ENCODE data around the gene HTATIP2. TPM values are rescaled to one million over a fixed set of nuclear protein-coding genes. Genes with fewer than 3 reads are reported as not detected.

HTATIP2 gene
- total and polyA plus RNA-seq, 9 of the 15 experiments (the other 6 are each of a cell fraction or from before 2014, with no cell fraction given), result 48.3 to 90.9 (median 64.4) TPM

DNA sequence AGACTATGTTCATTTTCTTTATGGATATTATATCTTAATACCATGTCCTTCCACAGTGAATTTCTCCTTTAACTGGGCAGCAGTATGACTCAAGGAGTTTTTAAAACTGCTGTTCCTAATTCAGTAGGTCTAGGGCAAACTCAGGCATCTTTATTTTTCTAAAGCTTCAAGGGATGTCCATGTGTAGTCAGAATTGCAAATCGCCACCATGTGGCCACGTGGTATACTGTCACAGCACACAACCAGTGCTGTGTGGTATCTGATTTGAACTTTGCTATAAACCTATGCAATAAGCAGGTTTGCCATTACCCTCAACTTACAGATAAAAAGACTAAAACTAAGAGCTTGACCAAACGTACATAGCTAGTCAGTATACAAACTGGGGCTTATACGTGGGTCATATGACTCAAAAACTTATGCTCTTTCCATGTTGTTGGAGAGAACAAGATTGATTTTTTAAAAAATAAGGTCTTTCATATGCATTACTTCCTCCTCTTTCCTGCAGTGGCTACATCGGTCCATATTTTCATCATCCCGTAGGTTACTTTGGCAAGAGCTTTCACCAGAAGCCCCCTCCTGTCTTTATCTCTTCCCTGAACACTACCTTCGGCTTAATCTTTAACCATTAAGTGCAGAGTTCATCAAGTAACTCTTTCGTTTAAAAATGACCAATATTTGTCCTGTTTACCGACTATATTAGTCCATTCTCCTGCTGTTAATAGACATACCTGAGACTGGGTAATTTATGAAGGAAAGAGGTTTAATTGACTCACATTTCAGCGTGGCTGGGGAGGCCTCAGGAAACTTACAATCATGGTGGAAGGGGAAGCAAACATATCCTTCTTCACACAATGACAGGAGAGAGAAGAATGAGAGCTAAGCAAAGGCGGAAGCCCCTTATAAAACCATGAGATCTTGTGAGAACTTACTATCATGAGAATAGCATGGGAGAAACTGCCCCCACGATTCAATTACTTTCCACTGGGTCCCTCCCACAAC lies 8.0 kb upstream of the HTATIP2 start (continued):
- TF ChIP-seq, protein P1, sequence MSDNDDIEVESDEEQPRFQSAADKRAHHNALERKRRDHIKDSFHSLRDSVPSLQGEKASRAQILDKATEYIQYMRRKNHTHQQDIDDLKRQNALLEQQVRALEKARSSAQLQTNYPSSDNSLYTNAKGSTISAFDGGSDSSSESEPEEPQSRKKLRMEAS (CRISPR knock-in tag; IDR thresholded peaks at IDR 0.05), result 0 out of 2 replicates have a peak, but pooled peaks have one; percentile 30
- TF ChIP-seq NFIX (CRISPR knock-in tag; IDR thresholded peaks at IDR 0.05; ENCODE audit: low read depth) (no peak), SIX5 (IDR thresholded peaks at IDR 0.05; ENCODE audit: borderline replicate concordance in 1 of 2, insufficient read depth in 1 of 2, low read depth in 1 of 2, low read length in 2 of 2) (no peak), RAD21 (CRISPR knock-in tag; conservative IDR thresholded peaks at IDR 0.05 in 1 of 2, IDR thresholded peaks at IDR 0.05 in 1 of 2) (peak; percentile 10 to 40; a peak in 2 of 4 replicates), KDM1A (IDR thresholded peaks at IDR 0.05) (peak; percentile 11 to 41; a peak in 1 of 4 replicates), USF1 (CRISPR knock-in tag; IDR thresholded peaks at IDR 0.05) (peak; percentile 56)
- TF ChIP-seq, protein P2, sequence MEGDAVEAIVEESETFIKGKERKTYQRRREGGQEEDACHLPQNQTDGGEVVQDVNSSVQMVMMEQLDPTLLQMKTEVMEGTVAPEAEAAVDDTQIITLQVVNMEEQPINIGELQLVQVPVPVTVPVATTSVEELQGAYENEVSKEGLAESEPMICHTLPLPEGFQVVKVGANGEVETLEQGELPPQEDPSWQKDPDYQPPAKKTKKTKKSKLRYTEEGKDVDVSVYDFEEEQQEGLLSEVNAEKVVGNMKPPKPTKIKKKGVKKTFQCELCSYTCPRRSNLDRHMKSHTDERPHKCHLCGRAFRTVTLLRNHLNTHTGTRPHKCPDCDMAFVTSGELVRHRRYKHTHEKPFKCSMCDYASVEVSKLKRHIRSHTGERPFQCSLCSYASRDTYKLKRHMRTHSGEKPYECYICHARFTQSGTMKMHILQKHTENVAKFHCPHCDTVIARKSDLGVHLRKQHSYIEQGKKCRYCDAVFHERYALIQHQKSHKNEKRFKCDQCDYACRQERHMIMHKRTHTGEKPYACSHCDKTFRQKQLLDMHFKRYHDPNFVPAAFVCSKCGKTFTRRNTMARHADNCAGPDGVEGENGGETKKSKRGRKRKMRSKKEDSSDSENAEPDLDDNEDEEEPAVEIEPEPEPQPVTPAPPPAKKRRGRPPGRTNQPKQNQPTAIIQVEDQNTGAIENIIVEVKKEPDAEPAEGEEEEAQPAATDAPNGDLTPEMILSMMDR (IDR thresholded peaks at IDR 0.05 in 2 of 3, conservative IDR thresholded peaks at IDR 0.05 in 1 of 3; ENCODE audit: insufficient read depth in 2 of 3, low read depth in 1 of 3, low read length in 3 of 3), result peak; percentile 59 to 70 (median 64)
- TF ChIP-seq, protein P3, sequence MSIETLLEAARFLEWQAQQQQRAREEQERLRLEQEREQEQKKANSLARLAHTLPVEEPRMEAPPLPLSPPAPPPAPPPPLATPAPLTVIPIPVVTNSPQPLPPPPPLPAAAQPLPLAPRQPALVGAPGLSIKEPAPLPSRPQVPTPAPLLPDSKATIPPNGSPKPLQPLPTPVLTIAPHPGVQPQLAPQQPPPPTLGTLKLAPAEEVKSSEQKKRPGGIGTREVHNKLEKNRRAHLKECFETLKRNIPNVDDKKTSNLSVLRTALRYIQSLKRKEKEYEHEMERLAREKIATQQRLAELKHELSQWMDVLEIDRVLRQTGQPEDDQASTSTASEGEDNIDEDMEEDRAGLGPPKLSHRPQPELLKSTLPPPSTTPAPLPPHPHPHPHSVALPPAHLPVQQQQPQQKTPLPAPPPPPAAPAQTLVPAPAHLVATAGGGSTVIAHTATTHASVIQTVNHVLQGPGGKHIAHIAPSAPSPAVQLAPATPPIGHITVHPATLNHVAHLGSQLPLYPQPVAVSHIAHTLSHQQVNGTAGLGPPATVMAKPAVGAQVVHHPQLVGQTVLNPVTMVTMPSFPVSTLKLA (conservative IDR thresholded peaks at IDR 0.05), result peak; percentile 32 to 47; a peak in 3 of 4 replicates
- TF ChIP-seq, protein P4, sequence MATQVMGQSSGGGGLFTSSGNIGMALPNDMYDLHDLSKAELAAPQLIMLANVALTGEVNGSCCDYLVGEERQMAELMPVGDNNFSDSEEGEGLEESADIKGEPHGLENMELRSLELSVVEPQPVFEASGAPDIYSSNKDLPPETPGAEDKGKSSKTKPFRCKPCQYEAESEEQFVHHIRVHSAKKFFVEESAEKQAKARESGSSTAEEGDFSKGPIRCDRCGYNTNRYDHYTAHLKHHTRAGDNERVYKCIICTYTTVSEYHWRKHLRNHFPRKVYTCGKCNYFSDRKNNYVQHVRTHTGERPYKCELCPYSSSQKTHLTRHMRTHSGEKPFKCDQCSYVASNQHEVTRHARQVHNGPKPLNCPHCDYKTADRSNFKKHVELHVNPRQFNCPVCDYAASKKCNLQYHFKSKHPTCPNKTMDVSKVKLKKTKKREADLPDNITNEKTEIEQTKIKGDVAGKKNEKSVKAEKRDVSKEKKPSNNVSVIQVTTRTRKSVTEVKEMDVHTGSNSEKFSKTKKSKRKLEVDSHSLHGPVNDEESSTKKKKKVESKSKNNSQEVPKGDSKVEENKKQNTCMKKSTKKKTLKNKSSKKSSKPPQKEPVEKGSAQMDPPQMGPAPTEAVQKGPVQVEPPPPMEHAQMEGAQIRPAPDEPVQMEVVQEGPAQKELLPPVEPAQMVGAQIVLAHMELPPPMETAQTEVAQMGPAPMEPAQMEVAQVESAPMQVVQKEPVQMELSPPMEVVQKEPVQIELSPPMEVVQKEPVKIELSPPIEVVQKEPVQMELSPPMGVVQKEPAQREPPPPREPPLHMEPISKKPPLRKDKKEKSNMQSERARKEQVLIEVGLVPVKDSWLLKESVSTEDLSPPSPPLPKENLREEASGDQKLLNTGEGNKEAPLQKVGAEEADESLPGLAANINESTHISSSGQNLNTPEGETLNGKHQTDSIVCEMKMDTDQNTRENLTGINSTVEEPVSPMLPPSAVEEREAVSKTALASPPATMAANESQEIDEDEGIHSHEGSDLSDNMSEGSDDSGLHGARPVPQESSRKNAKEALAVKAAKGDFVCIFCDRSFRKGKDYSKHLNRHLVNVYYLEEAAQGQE (IDR thresholded peaks at IDR 0.05; ENCODE audit: borderline replicate concordance), result peak; percentile 30; the same call in 1 of the 2 replicates
- TF ChIP-seq, protein P4 (CRISPR knock-in tag; IDR thresholded peaks at IDR 0.05; ENCODE audit: low read depth), result no peak

Data from K562 (cell line).